ENCODE results near the gene COL11A1.

- TF ChIP-seq CTCF (IDR thresholded peaks at IDR 0.05; ENCODE audit: low read depth, low read length, poor library complexity, severe bottlenecking), result no peak
- no peak for TF ChIP-seq EZH2phosphoT487 (IDR thresholded peaks at IDR 0.05; ENCODE audit: borderline replicate concordance, low read length)
Observed at GRCh38 chr1:102837551-102837950, 270.8 kb downstream of the COL11A1 start.

All from DOHH2 (cell line).